Measurements from ENCODE around the gene CXCR4.
"Not testable (repeated sequence)": the region's sequence is repeated elsewhere in the genome, so short reads cannot be mapped to it uniquely, and the experiment has no call there.

Gene CXCR4

GRCh38 chr2:136113209-136113971, 4.6 kb downstream of the CXCR4 start:
- DNase-seq = no peak

- no peak for DNase-seq
These were observed 5.4 kb downstream of the CXCR4 start for GRCh38 chr2:136112317-136113208.

- no peak for DNase-seq
These were observed 6.2 kb downstream of the CXCR4 start for GRCh38 chr2:136111711-136112110.

- DNase-seq = no peak
These were observed 7.4 kb downstream of the CXCR4 start for GRCh38 chr2:136110526-136110925.

- no peak for DNase-seq
These were observed 9.5 kb downstream of the CXCR4 start for GRCh38 chr2:136108463-136108862.

GRCh38 chr2:136107051-136108033, 10.6 kb downstream of the CXCR4 start:
- DNase-seq = no peak

GRCh38 chr2:136106505-136106904, 11.4 kb downstream of the CXCR4 start:
- DNase-seq = no peak

- no peak for DNase-seq
These were observed 13.0 kb downstream of the CXCR4 start for GRCh38 chr2:136104977-136105376.

- DNase-seq = no peak
These were observed 16.9 kb downstream of the CXCR4 start for GRCh38 chr2:136101042-136101441.

- no peak for DNase-seq
These were observed 19.5 kb downstream of the CXCR4 start for GRCh38 chr2:136098441-136098840.

- no peak for DNase-seq
These were observed 24.4 kb downstream of the CXCR4 start for GRCh38 chr2:136093583-136093982.

GRCh38 chr2:136091899-136092298, 26.1 kb downstream of the CXCR4 start:
- no peak for DNase-seq

GRCh38 chr2:136087901-136088460, 30.0 kb downstream of the CXCR4 start:
- not testable (repeated sequence) for DNase-seq

- no peak for DNase-seq
These were observed 31.5 kb downstream of the CXCR4 start for GRCh38 chr2:136086253-136087016.

GRCh38 chr2:136085453-136086209, 32.3 kb downstream of the CXCR4 start:
- DNase-seq = no peak

- DNase-seq = no peak
These were observed 36.3 kb downstream of the CXCR4 start for GRCh38 chr2:136081582-136082210.

GRCh38 chr2:136080114-136080513, 37.8 kb downstream of the CXCR4 start:
- DNase-seq = no peak

- no peak for DNase-seq
These were observed 40.8 kb downstream of the CXCR4 start for GRCh38 chr2:136077107-136077506.

GRCh38 chr2:136075476-136075875, 42.5 kb downstream of the CXCR4 start:
- no peak for DNase-seq

- DNase-seq = no peak
These were observed 45.3 kb downstream of the CXCR4 start for GRCh38 chr2:136072621-136073020.

All from NCI-H1436 treated with DMSO at 0.1 percent for 48 hours (cell line).